CMK (cell line): Measurements from ENCODE around the gene WDR12.
"Not testable (repeated sequence)": the region's sequence is repeated elsewhere in the genome, so short reads cannot be mapped to it uniquely, and the experiment has no call there.

Experiments used
- DNase-seq: peaks from one replicate; pipeline ENCODE4 v3.0.0-alpha.2; 2010; ENCODE audit warnings: low read depth

WDR12 gene

GRCh38 chr2:202911512-202912341 lies at the start of gene WDR12, which contains the start of gene CARF:
Gene WDR12, minus strand, starts transcription at chr2:202911673. Its CDS starts 197 bp downstream, at chr2:202911476.
Gene CARF, plus strand, starts transcription at chr2:202912275. Its CDS starts 29,628 bp downstream, at chr2:202941903.
- DNase-seq, result peak; percentile 82

GRCh38 chr2:202960524-202960923 lies 49.1 kb upstream of the WDR12 start:
- DNase-seq, result no peak

GRCh38 chr2:202950592-202950991 lies 39.1 kb upstream of the WDR12 start:
- DNase-seq, result peak; percentile 22

GRCh38 chr2:202949333-202949732 lies 37.9 kb upstream of the WDR12 start:
- not testable (repeated sequence) for DNase-seq

GRCh38 chr2:202945497-202945896 lies 34.0 kb upstream of the WDR12 start:
- no peak for DNase-seq

GRCh38 chr2:202944816-202945215 lies 33.3 kb upstream of the WDR12 start:
- no peak for DNase-seq

- no peak for DNase-seq
Measured at GRCh38 chr2:202944408-202944807, 32.9 kb upstream of the WDR12 start.

GRCh38 chr2:202941771-202942170 lies 30.3 kb upstream of the WDR12 start:
- no peak for DNase-seq

- DNase-seq, result no peak
Measured at GRCh38 chr2:202938960-202939359, 27.5 kb upstream of the WDR12 start.

- no peak for DNase-seq
Measured at GRCh38 chr2:202934456-202934855, 23.0 kb upstream of the WDR12 start.

GRCh38 chr2:202933958-202934357 lies 22.5 kb upstream of the WDR12 start:
- DNase-seq, result no peak

- no peak for DNase-seq
Measured at GRCh38 chr2:202933139-202933510, 21.7 kb upstream of the WDR12 start.

- DNase-seq, result no peak
Measured at GRCh38 chr2:202932425-202933138, 21.1 kb upstream of the WDR12 start.

GRCh38 chr2:202918860-202919259 lies 7.4 kb upstream of the WDR12 start:
- DNase-seq, result no peak

- not testable (repeated sequence) for DNase-seq
Measured at GRCh38 chr2:202912342-202913201, 1.1 kb upstream of the WDR12 start.

- DNase-seq, result no peak
Measured at GRCh38 chr2:202911203-202911511, 316 bp downstream of the WDR12 start.

- no peak for DNase-seq
Measured at GRCh38 chr2:202910698-202911097, 775 bp downstream of the WDR12 start.

- DNase-seq, result not testable (repeated sequence)
Measured at GRCh38 chr2:202910250-202910649, 1.2 kb downstream of the WDR12 start.

- no peak for DNase-seq
Measured at GRCh38 chr2:202909394-202910192, 1.9 kb downstream of the WDR12 start.

- no peak for DNase-seq
Measured at GRCh38 chr2:202908186-202908585, 3.3 kb downstream of the WDR12 start.

GRCh38 chr2:202905507-202905906 lies 6.0 kb downstream of the WDR12 start:
- DNase-seq, result not testable (repeated sequence)

GRCh38 chr2:202885190-202885589 lies 26.3 kb downstream of the WDR12 start:
- no peak for DNase-seq
